Measurements from ENCODE around the gene SIT1. TPM values are rescaled to one million over a fixed set of nuclear protein-coding genes. Genes with fewer than 3 reads are reported as not detected.

SIT1 gene
- total RNA-seq, 1 donor from 2014 or later, result not detected

DNA sequence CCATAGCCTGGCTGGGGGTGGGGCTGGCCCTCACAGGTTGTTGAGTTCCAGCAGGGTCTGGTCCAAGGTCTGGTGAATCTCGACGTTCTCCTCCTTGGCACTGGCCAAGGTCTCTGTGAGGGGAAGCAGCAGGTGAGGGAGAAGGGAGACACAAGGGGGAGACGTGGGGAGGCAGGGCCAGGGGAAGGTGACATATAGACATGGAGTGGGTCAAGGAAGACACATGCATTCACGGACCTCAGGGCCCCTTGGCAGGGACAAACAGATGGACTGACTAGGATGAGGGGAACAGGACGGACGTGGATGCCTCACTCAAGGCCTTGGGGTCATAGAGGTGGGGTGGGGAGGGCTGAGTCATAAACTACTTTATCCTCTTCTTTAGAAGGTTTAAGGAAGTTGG is 31.3 kb upstream of the SIT1 start:
- Mint-ChIP-seq H3K36me3 (ENCODE audit: insufficient read depth) (peaks cover 2% of the 10 kb centered on the region), H3K9me3 (ENCODE audit: low read depth) (no peaks in the 10 kb centered on the region), H3K4me1 (ENCODE audit: low read depth) (peaks cover 1% of the 10 kb centered on the region), H3K4me3 (ENCODE audit: low read depth) (no peak overlapping the region), H3K27ac (no peak overlapping the region), H3K27me3 (peaks cover 7% of the 10 kb centered on the region)
- TF ChIP-seq, protein P1, sequence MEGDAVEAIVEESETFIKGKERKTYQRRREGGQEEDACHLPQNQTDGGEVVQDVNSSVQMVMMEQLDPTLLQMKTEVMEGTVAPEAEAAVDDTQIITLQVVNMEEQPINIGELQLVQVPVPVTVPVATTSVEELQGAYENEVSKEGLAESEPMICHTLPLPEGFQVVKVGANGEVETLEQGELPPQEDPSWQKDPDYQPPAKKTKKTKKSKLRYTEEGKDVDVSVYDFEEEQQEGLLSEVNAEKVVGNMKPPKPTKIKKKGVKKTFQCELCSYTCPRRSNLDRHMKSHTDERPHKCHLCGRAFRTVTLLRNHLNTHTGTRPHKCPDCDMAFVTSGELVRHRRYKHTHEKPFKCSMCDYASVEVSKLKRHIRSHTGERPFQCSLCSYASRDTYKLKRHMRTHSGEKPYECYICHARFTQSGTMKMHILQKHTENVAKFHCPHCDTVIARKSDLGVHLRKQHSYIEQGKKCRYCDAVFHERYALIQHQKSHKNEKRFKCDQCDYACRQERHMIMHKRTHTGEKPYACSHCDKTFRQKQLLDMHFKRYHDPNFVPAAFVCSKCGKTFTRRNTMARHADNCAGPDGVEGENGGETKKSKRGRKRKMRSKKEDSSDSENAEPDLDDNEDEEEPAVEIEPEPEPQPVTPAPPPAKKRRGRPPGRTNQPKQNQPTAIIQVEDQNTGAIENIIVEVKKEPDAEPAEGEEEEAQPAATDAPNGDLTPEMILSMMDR (IDR thresholded peaks at IDR 0.05; ENCODE audit: unreplicated experiment), result no peak
- no peak for DNase-seq (ENCODE audit: low spot score, unreplicated experiment)

GRCh38 chr9:35681341-35682002 is 30.7 kb upstream of the SIT1 start:
- Mint-ChIP-seq H3K9me3 (ENCODE audit: low read depth) (no peaks in the 10 kb centered on the region), H3K27ac (no peak overlapping the region), H3K27me3 (peaks cover 7% of the 10 kb centered on the region), H3K36me3 (ENCODE audit: insufficient read depth) (peaks cover 2% of the 10 kb centered on the region), H3K4me3 (ENCODE audit: low read depth) (no peak overlapping the region), H3K4me1 (ENCODE audit: low read depth) (peaks cover 1% of the 10 kb centered on the region)
- TF ChIP-seq, protein P1 (IDR thresholded peaks at IDR 0.05; ENCODE audit: unreplicated experiment), result no peak
- DNase-seq (ENCODE audit: low spot score, unreplicated experiment), result no peak

GRCh38 chr9:35680331-35681105 is 29.8 kb upstream of the SIT1 start:
- Mint-ChIP-seq H3K4me1 (ENCODE audit: low read depth) (peaks cover 4% of the 10 kb centered on the region), H3K27ac (no peak overlapping the region), H3K36me3 (ENCODE audit: insufficient read depth) (peaks cover 2% of the 10 kb centered on the region), H3K27me3 (peaks cover 10% of the 10 kb centered on the region), H3K4me3 (ENCODE audit: low read depth) (no peak overlapping the region), H3K9me3 (ENCODE audit: low read depth) (no peaks in the 10 kb centered on the region)
- TF ChIP-seq, protein P1 (IDR thresholded peaks at IDR 0.05; ENCODE audit: unreplicated experiment), result no peak
- no peak for DNase-seq (ENCODE audit: low spot score, unreplicated experiment)

- H3K9me3 Mint-ChIP-seq (ENCODE audit: low read depth), result no peaks in the 10 kb centered on the region
- H3K27me3 Mint-ChIP-seq, result peaks cover 10% of the 10 kb centered on the region
- DNase-seq (ENCODE audit: low spot score, unreplicated experiment), result no peak
- peaks cover 4% of the 10 kb centered on the region for H3K4me1 Mint-ChIP-seq (ENCODE audit: low read depth)
- TF ChIP-seq, protein P1 (IDR thresholded peaks at IDR 0.05; ENCODE audit: unreplicated experiment), result no peak
- H3K27ac Mint-ChIP-seq, result no peak overlapping the region
- H3K36me3 Mint-ChIP-seq (ENCODE audit: insufficient read depth), result peaks cover 2% of the 10 kb centered on the region
- no peak overlapping the region for H3K4me3 Mint-ChIP-seq (ENCODE audit: low read depth)
Observed at GRCh38 chr9:35679766-35680330, 29.1 kb upstream of the SIT1 start.

DNA sequence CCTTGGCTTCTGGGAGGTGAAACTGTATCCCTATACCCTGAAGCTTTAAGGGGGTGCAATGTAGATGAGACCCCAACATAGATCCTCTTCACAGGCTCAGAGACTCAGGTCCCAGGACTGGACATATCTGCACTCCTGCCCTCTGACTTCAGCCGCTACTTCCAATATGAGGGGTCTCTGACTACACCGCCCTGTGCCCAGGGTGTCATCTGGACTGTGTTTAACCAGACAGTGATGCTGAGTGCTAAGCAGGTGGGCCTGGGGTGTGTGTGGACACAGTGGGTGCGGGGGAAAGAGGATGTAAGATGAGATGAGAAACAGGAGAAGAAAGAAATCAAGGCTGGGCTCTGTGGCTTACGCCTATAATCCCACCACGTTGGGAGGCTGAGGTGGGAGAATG is 28.4 kb upstream of the SIT1 start:
- no peak for DNase-seq (ENCODE audit: low spot score, unreplicated experiment)
- Mint-ChIP-seq H3K9me3 (ENCODE audit: low read depth) (no peaks in the 10 kb centered on the region), H3K4me1 (ENCODE audit: low read depth) (peaks cover 5% of the 10 kb centered on the region), H3K27me3 (peaks cover 16% of the 10 kb centered on the region), H3K27ac (peak overlapping the region; percentile 76), H3K36me3 (ENCODE audit: insufficient read depth) (no peaks in the 10 kb centered on the region), H3K4me3 (ENCODE audit: low read depth) (no peak overlapping the region)
- TF ChIP-seq, protein P1 (IDR thresholded peaks at IDR 0.05; ENCODE audit: unreplicated experiment), result no peak
